ENCODE data around the gene VSTM4. TPM values are rescaled to one million over a fixed set of nuclear protein-coding genes. Genes with fewer than 3 reads are reported as not detected.

VSTM4 gene
- total and polyA plus RNA-seq, 9 donors: 35.5 to 59.5 (median 46.7) TPM

- H3K4me1 ChIP-seq (ENCODE audit: control insufficient read depth, insufficient read depth, low read length): peaks cover 10% of the 10 kb centered on the region
- DNase-seq: no peak
- no peak overlapping the region for H3K4me3 ChIP-seq (ENCODE audit: low read length)
- no peak overlapping the region for H3K27ac ChIP-seq (ENCODE audit: low read length)
- no peaks in the 10 kb centered on the region for H3K9me3 ChIP-seq (replicated peaks; ENCODE audit: control insufficient read depth, low read depth, low read length)
- no peaks in the 10 kb centered on the region for H3K27me3 ChIP-seq (ENCODE audit: control insufficient read depth, insufficient read depth, low read length)
- no CpG with 5 or more reads among the region's 5 CpGs for WGBS (ENCODE audit: insufficient coverage)
- H3K36me3 ChIP-seq (ENCODE audit: control insufficient read depth, insufficient read depth, low read length): no peaks in the 10 kb centered on the region
Measured at GRCh38 chr10:48982584-48982983, 132.7 kb downstream of the VSTM4 start.

GRCh38 chr10:48981310-48981907, 133.9 kb downstream of the VSTM4 start:
- WGBS (ENCODE audit: insufficient coverage): 41% methylated on average over 10 of the region's 12 CpGs
- no peaks in the 10 kb centered on the region for H3K27me3 ChIP-seq (ENCODE audit: control insufficient read depth, insufficient read depth, low read length)
- no peaks in the 10 kb centered on the region for H3K36me3 ChIP-seq (ENCODE audit: control insufficient read depth, insufficient read depth, low read length)
- H3K4me3 ChIP-seq (ENCODE audit: low read length): no peak overlapping the region
- H3K4me1 ChIP-seq (ENCODE audit: control insufficient read depth, insufficient read depth, low read length): peaks cover 10% of the 10 kb centered on the region
- DNase-seq: peak; percentile 56
- H3K9me3 ChIP-seq (replicated peaks; ENCODE audit: control insufficient read depth, low read depth, low read length): no peaks in the 10 kb centered on the region
- no peak overlapping the region for H3K27ac ChIP-seq (ENCODE audit: low read length)

GRCh38 chr10:48978318-48978717, 137.0 kb downstream of the VSTM4 start:
- Histone ChIP-seq H3K36me3 (ENCODE audit: control insufficient read depth, insufficient read depth, low read length) (no peaks in the 10 kb centered on the region), H3K4me1 (ENCODE audit: control insufficient read depth, insufficient read depth, low read length) (peaks cover 10% of the 10 kb centered on the region), H3K27me3 (ENCODE audit: control insufficient read depth, insufficient read depth, low read length) (no peaks in the 10 kb centered on the region), H3K4me3 (ENCODE audit: low read length) (no peak overlapping the region), H3K9me3 (replicated peaks; ENCODE audit: control insufficient read depth, low read depth, low read length) (no peaks in the 10 kb centered on the region), H3K27ac (ENCODE audit: low read length) (no peak overlapping the region)
- no peak for DNase-seq
- 86% methylated on average over 3 of the region's 5 CpGs for WGBS (ENCODE audit: insufficient coverage)

GRCh38 chr10:48976196-48976595, 139.1 kb downstream of the VSTM4 start:
- Histone ChIP-seq H3K4me1 (ENCODE audit: control insufficient read depth, insufficient read depth, low read length) (peaks cover 4% of the 10 kb centered on the region), H3K27me3 (ENCODE audit: control insufficient read depth, insufficient read depth, low read length) (no peaks in the 10 kb centered on the region), H3K4me3 (ENCODE audit: low read length) (no peak overlapping the region), H3K27ac (ENCODE audit: low read length) (no peak overlapping the region), H3K36me3 (ENCODE audit: control insufficient read depth, insufficient read depth, low read length) (no peaks in the 10 kb centered on the region), H3K9me3 (replicated peaks; ENCODE audit: control insufficient read depth, low read depth, low read length) (no peaks in the 10 kb centered on the region)
- no peak for DNase-seq

- Histone ChIP-seq H3K4me1 (ENCODE audit: control insufficient read depth, insufficient read depth, low read length) (no peaks in the 10 kb centered on the region), H3K4me3 (ENCODE audit: low read length) (no peak overlapping the region), H3K27ac (ENCODE audit: low read length) (no peak overlapping the region), H3K27me3 (ENCODE audit: control insufficient read depth, insufficient read depth, low read length) (no peaks in the 10 kb centered on the region), H3K9me3 (replicated peaks; ENCODE audit: control insufficient read depth, low read depth, low read length) (no peaks in the 10 kb centered on the region), H3K36me3 (ENCODE audit: control insufficient read depth, insufficient read depth, low read length) (no peaks in the 10 kb centered on the region)
- WGBS (ENCODE audit: insufficient coverage): 93% methylated on average over 10 of the region's 12 CpGs
- DNase-seq: no peak
Measured at GRCh38 chr10:48974510-48975156, 140.7 kb downstream of the VSTM4 start.

- Histone ChIP-seq H3K4me3 (ENCODE audit: low read length) (no peak overlapping the region), H3K36me3 (ENCODE audit: control insufficient read depth, insufficient read depth, low read length) (no peaks in the 10 kb centered on the region), H3K9me3 (replicated peaks; ENCODE audit: control insufficient read depth, low read depth, low read length) (no peaks in the 10 kb centered on the region), H3K27ac (ENCODE audit: low read length) (no peak overlapping the region), H3K27me3 (ENCODE audit: control insufficient read depth, insufficient read depth, low read length) (no peaks in the 10 kb centered on the region), H3K4me1 (ENCODE audit: control insufficient read depth, insufficient read depth, low read length) (no peaks in the 10 kb centered on the region)
- DNase-seq: no peak
- WGBS (ENCODE audit: insufficient coverage): 94% methylated on average over 3 of the region's 5 CpGs
Measured at GRCh38 chr10:48973065-48973464, 142.3 kb downstream of the VSTM4 start.

- 100% methylated on average over 1 of the region's 4 CpGs for WGBS (ENCODE audit: insufficient coverage)
- no peaks in the 10 kb centered on the region for H3K9me3 ChIP-seq (replicated peaks; ENCODE audit: control insufficient read depth, low read depth, low read length)
- H3K27ac ChIP-seq (ENCODE audit: low read length): no peak overlapping the region
- no peak for DNase-seq
- H3K27me3 ChIP-seq (ENCODE audit: control insufficient read depth, insufficient read depth, low read length): no peaks in the 10 kb centered on the region
- H3K4me3 ChIP-seq (ENCODE audit: low read length): no peak overlapping the region
- no peaks in the 10 kb centered on the region for H3K36me3 ChIP-seq (ENCODE audit: control insufficient read depth, insufficient read depth, low read length)
- H3K4me1 ChIP-seq (ENCODE audit: control insufficient read depth, insufficient read depth, low read length): peaks cover 6% of the 10 kb centered on the region
Measured at GRCh38 chr10:48970654-48971053, 144.7 kb downstream of the VSTM4 start.

- peaks cover 6% of the 10 kb centered on the region for H3K4me1 ChIP-seq (ENCODE audit: control insufficient read depth, insufficient read depth, low read length)
- no peak overlapping the region for H3K4me3 ChIP-seq (ENCODE audit: low read length)
- no peak for DNase-seq
- H3K27ac ChIP-seq (ENCODE audit: low read length): no peak overlapping the region
- no peaks in the 10 kb centered on the region for H3K36me3 ChIP-seq (ENCODE audit: control insufficient read depth, insufficient read depth, low read length)
- H3K27me3 ChIP-seq (ENCODE audit: control insufficient read depth, insufficient read depth, low read length): no peaks in the 10 kb centered on the region
- WGBS (ENCODE audit: insufficient coverage): 87% methylated on average over 12 of the region's 14 CpGs
- H3K9me3 ChIP-seq (replicated peaks; ENCODE audit: control insufficient read depth, low read depth, low read length): no peaks in the 10 kb centered on the region
Measured at GRCh38 chr10:48970046-48970445, 145.3 kb downstream of the VSTM4 start.

GRCh38 chr10:48968036-48968435, 147.3 kb downstream of the VSTM4 start:
- no peaks in the 10 kb centered on the region for H3K36me3 ChIP-seq (ENCODE audit: control insufficient read depth, insufficient read depth, low read length)
- 100% methylated on average over 2 of the region's 3 CpGs for WGBS (ENCODE audit: insufficient coverage)

GRCh38 chr10:48965460-48965859, 149.9 kb downstream of the VSTM4 start:
- no peaks in the 10 kb centered on the region for H3K9me3 ChIP-seq (replicated peaks; ENCODE audit: control insufficient read depth, low read depth, low read length)
- H3K27ac ChIP-seq (ENCODE audit: low read length): no peak overlapping the region
- H3K36me3 ChIP-seq (ENCODE audit: control insufficient read depth, insufficient read depth, low read length): no peaks in the 10 kb centered on the region
- no peak overlapping the region for H3K4me3 ChIP-seq (ENCODE audit: low read length)
- H3K4me1 ChIP-seq (ENCODE audit: control insufficient read depth, insufficient read depth, low read length): peaks cover 6% of the 10 kb centered on the region
- WGBS (ENCODE audit: insufficient coverage): 100% methylated on average over 1 of the region's 4 CpGs
- H3K27me3 ChIP-seq (ENCODE audit: control insufficient read depth, insufficient read depth, low read length): peaks cover 5% of the 10 kb centered on the region
- DNase-seq: no peak

More at GRCh38 chr10:48968036-48968435, 147.3 kb downstream of the VSTM4 start:
- no peak for DNase-seq
- Histone ChIP-seq H3K4me1 (ENCODE audit: control insufficient read depth, insufficient read depth, low read length) (peaks cover 6% of the 10 kb centered on the region), H3K9me3 (replicated peaks; ENCODE audit: control insufficient read depth, low read depth, low read length) (no peaks in the 10 kb centered on the region), H3K4me3 (ENCODE audit: low read length) (no peak overlapping the region), H3K27ac (ENCODE audit: low read length) (no peak overlapping the region), H3K27me3 (ENCODE audit: control insufficient read depth, insufficient read depth, low read length) (peaks cover 2% of the 10 kb centered on the region)
